GM18519 (cell line): ENCODE results near the gene MPL.

Source experiments
- ATAC-seq: cut with Tn5 transposase; IDR thresholded peaks from one replicate; pipeline ENCODE4 v1.9.1; 2021; ENCODE audit warnings: mild to moderate bottlenecking, moderate library complexity; ENCODE audit not compliant: unreplicated experiment, low FRiP score

Gene MPL

DNA sequence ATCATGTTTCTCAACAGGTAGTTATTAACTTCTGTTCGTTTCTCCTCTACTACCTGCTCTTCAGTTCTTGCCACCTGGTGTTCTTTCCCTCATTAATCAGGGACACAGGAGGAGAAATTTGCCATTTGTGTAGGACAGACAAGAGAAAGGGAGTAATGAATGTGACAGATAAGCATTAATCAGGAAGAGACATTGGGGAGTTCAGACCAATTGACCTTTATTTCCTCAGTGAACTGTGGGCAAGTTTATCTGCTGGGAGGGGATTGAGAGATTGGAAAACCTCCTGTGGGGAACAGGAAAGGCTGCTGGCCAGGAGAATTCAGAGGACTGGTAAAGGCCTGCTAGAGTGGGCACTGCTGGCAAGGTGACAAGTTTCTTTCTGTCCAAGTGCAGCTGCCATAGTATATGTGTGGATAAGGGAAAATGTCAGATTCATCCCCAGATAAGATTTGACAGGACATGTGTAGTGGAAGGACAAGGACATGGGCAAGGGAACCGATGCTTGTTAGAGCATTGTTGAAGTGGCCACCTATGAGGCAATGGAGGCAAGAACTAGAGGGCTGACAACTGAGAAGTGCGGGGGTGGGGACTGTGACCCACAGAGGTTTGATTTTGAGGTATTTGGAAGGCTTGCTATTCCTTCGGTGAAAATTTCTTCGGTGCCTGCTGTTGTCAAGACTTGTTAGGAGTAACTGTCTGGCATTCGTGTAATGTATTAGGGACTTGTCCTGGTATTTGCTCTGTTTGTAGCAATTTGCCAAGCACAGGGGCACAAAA lies 64.7 kb downstream of the MPL start:
- no peak for ATAC-seq
